Measurements from ENCODE around the gene S100A7A.
"Not testable (repeated sequence)": the region's sequence is repeated elsewhere in the genome, so short reads cannot be mapped to it uniquely, and the experiment has no call there.

Gene S100A7A

GRCh38 chr1:153428073-153428638 is 11.8 kb downstream of the S100A7A start:
- DNase-seq: no peak

GRCh38 chr1:153428791-153429190 is 12.5 kb downstream of the S100A7A start:
- no peak for DNase-seq

- DNase-seq: no peak
Observed at GRCh38 chr1:153429266-153430165, 13.2 kb downstream of the S100A7A start.

- DNase-seq: no peak
Observed at GRCh38 chr1:153430166-153430553, 13.8 kb downstream of the S100A7A start.

- DNase-seq: no peak
Observed at GRCh38 chr1:153430561-153430960, 14.2 kb downstream of the S100A7A start.

- no peak for DNase-seq
Observed at GRCh38 chr1:153431002-153431401, 14.7 kb downstream of the S100A7A start.

GRCh38 chr1:153431427-153431826 is 15.1 kb downstream of the S100A7A start:
- DNase-seq: no peak

- DNase-seq: no peak
Observed at GRCh38 chr1:153431928-153432327, 15.6 kb downstream of the S100A7A start.

GRCh38 chr1:153432874-153433681 is 16.8 kb downstream of the S100A7A start:
- no peak for DNase-seq

- no peak for DNase-seq
Observed at GRCh38 chr1:153434746-153435455, 18.6 kb downstream of the S100A7A start.

GRCh38 chr1:153437236-153437635 is 20.9 kb downstream of the S100A7A start:
- DNase-seq: no peak

- DNase-seq: peak; percentile 13
Observed at GRCh38 chr1:153438599-153438998, 22.3 kb downstream of the S100A7A start.

- peak; percentile 29 for DNase-seq
Observed at GRCh38 chr1:153439273-153439672, 23.0 kb downstream of the S100A7A start.

GRCh38 chr1:153441238-153441755 is 25.0 kb downstream of the S100A7A start:
- DNase-seq: peak; percentile 20

GRCh38 chr1:153443486-153443885 is 27.2 kb downstream of the S100A7A start:
- DNase-seq: no peak

GRCh38 chr1:153444078-153444477 is 27.8 kb downstream of the S100A7A start:
- no peak for DNase-seq

- DNase-seq: no peak
Observed at GRCh38 chr1:153447498-153448170, 31.3 kb downstream of the S100A7A start.

GRCh38 chr1:153448851-153449250 is 32.5 kb downstream of the S100A7A start:
- not testable (repeated sequence) for DNase-seq

GRCh38 chr1:153456396-153456795 is 40.1 kb downstream of the S100A7A start:
- DNase-seq: no peak

GRCh38 chr1:153459655-153460054 is 43.3 kb downstream of the S100A7A start:
- DNase-seq: no peak

GRCh38 chr1:153460551-153460950 is 44.2 kb downstream of the S100A7A start, which contains the start of gene S100A7:
Gene S100A7 (minus strand): TSS chr1:153460651. CDS start chr1:153459013, 1,638 bp downstream.
- no peak for DNase-seq

GRCh38 chr1:153462741-153463140 is 46.4 kb downstream of the S100A7A start:
- DNase-seq: not testable (repeated sequence)

Data from activated CD8-positive, alpha-beta memory T cell treated with anti-CD3 and anti-CD28 coated beads, Interleukin-2, amount 50 U/mL, for 48 hours (primary cell).